Hematopoietic multipotent progenitor cell (in vitro differentiated cells): ENCODE measurements around the gene AMMECR1. TPM values are rescaled to one million over a fixed set of nuclear protein-coding genes. Genes with fewer than 3 reads are reported as not detected.
A peak's percentile ranks its signal among the peaks of the same experiment; 100 is the strongest.

Experiments used
- small RNA-seq: library from RNA; depleted of rRNA; stranded (forward); fragments of <200 nt; gene quantifications from one replicate; pipeline ENCODE3, GENCODE V24; 2012
- total RNA-seq: library from RNA; depleted of rRNA; stranded (reverse); fragments of >200 nt; gene quantifications from one replicate; pipeline ENCODE4 v1.2.3, GENCODE V29; 2012

Gene AMMECR1
- total RNA-seq, 1 donor = 5.9 TPM

Small RNA genes within 50 kb of the gene (small RNA-seq; reads per million reads assigned to genes)
- gene GNG5P2 (not detected), gene SNORD96B (1.4 reads per million, percentile 52 among the genes with 10 or more reads in this experiment)

Other genes with a start within 250 kb of the AMMECR1 start
- under 0.01 TPM for gene RTL9, start 40.8 kb upstream of the AMMECR1 start, total RNA-seq